ENCODE data around the gene PTGDR2.

The PTGDR2 gene

GRCh38 chr11:60890696-60891095 is 34.9 kb upstream of the PTGDR2 start:
- no peak overlapping the region for H3K9ac ChIP-seq (ENCODE audit: low read depth in 1 of 2, low read length in 2 of 2)
- H3K27me3 ChIP-seq (ENCODE audit: control insufficient read depth in 1 of 2, insufficient read depth in 2 of 2, low read length in 2 of 2): no peaks in the 10 kb centered on the region
- no peak overlapping the region for H3K27ac ChIP-seq (ENCODE audit: low read depth, low read length)
- peaks cover 0 to 47% of the 10 kb centered on the region in 2 donors for H3K36me3 ChIP-seq (ENCODE audit: control insufficient read depth in 1 of 2, insufficient read depth in 2 of 2, low read length in 2 of 2)
- no peak overlapping the region for H3K4me3 ChIP-seq (ENCODE audit: low read depth in 1 of 2, low read length in 2 of 2)
- no peaks in the 10 kb centered on the region for H3K9me3 ChIP-seq (ENCODE audit: control insufficient read depth in 1 of 2, low read length in 2 of 2)
- H3K4me1 ChIP-seq (ENCODE audit: control insufficient read depth in 1 of 2, insufficient read depth in 2 of 2, low read length in 2 of 2): no peaks in the 10 kb centered on the region

DNA sequence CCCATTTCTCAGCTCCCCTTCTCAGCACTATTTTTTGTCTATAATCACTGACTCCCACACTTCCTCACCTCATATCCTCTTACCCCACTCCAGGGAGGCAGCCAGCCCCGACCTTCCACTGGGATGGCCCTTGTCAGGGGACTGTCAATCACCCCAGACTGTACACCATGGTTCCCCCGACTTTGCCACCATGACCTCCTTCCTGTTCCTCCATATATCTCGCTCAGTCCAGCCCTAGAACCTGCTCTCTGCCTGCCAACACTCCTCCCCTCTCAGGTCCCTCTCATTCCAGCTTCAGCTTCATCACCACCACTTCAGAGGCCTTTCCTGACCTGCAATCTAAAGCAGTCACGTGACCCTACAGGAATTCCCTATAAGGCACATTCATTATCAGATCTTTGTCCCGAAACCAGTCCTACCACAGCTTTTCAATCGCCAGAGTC is 34.1 kb upstream of the PTGDR2 start:
- no peak overlapping the region for H3K9ac ChIP-seq (ENCODE audit: low read depth in 1 of 2, low read length in 2 of 2)
- peaks cover 0 to 39% of the 10 kb centered on the region in 2 donors for H3K36me3 ChIP-seq (ENCODE audit: control insufficient read depth in 1 of 2, insufficient read depth in 2 of 2, low read length in 2 of 2)
- H3K27me3 ChIP-seq (ENCODE audit: control insufficient read depth in 1 of 2, insufficient read depth in 2 of 2, low read length in 2 of 2): no peaks in the 10 kb centered on the region
- no peaks in the 10 kb centered on the region for H3K4me1 ChIP-seq (ENCODE audit: control insufficient read depth in 1 of 2, insufficient read depth in 2 of 2, low read length in 2 of 2)
- no peak overlapping the region for H3K27ac ChIP-seq (ENCODE audit: low read depth, low read length)
- H3K9me3 ChIP-seq (ENCODE audit: control insufficient read depth in 1 of 2, low read length in 2 of 2): no peaks in the 10 kb centered on the region
- H3K4me3 ChIP-seq (ENCODE audit: low read depth in 1 of 2, low read length in 2 of 2): no peak overlapping the region

DNA sequence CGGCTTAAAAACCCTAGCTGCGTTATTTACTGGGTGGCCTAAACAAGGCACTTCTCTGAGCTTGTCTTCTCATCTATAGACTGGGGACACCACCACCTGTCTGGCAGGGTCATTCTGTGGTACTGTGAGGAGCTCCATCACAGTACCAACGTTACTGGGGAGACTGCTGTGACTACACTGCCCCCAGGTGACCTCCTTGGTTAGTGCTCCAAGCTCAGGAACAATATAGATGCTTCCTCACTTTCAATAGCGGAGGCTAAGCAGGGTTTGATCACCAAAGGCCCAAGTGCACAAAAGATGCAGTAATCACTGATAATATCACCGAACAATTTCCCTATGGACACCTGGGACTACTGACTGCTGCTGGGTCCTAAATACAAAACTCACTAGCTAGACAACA is 31.8 kb upstream of the PTGDR2 start:
- H3K36me3 ChIP-seq (ENCODE audit: control insufficient read depth in 1 of 2, insufficient read depth in 2 of 2, low read length in 2 of 2): peaks cover 0 to 19% of the 10 kb centered on the region in 2 donors
- no peak overlapping the region for H3K4me3 ChIP-seq (ENCODE audit: low read depth in 1 of 2, low read length in 2 of 2)
- no peaks in the 10 kb centered on the region for H3K27me3 ChIP-seq (ENCODE audit: control insufficient read depth in 1 of 2, insufficient read depth in 2 of 2, low read length in 2 of 2)
- no peak overlapping the region for H3K9ac ChIP-seq (ENCODE audit: low read depth in 1 of 2, low read length in 2 of 2)
- no peak overlapping the region for H3K27ac ChIP-seq (ENCODE audit: low read depth, low read length)
- no peaks in the 10 kb centered on the region for H3K9me3 ChIP-seq (ENCODE audit: control insufficient read depth in 1 of 2, low read length in 2 of 2)
- no peaks in the 10 kb centered on the region for H3K4me1 ChIP-seq (ENCODE audit: control insufficient read depth in 1 of 2, insufficient read depth in 2 of 2, low read length in 2 of 2)

- Histone ChIP-seq H3K9me3 (ENCODE audit: control insufficient read depth in 1 of 2, low read length in 2 of 2) (no peaks in the 10 kb centered on the region), H3K4me1 (ENCODE audit: control insufficient read depth in 1 of 2, insufficient read depth in 2 of 2, low read length in 2 of 2) (peaks cover 0 to 8% of the 10 kb centered on the region in 2 donors), H3K27me3 (ENCODE audit: control insufficient read depth in 1 of 2, insufficient read depth in 2 of 2, low read length in 2 of 2) (no peaks in the 10 kb centered on the region), H3K4me3 (ENCODE audit: low read depth in 1 of 2, low read length in 2 of 2) (no peak overlapping the region), H3K9ac (ENCODE audit: low read depth in 1 of 2, low read length in 2 of 2) (no peak overlapping the region), H3K36me3 (ENCODE audit: control insufficient read depth in 1 of 2, insufficient read depth in 2 of 2, low read length in 2 of 2) (no peaks in the 10 kb centered on the region), H3K27ac (ENCODE audit: low read depth, low read length) (no peak overlapping the region)
Measured at GRCh38 chr11:60880643-60881282, 25.0 kb upstream of the PTGDR2 start.

DNA sequence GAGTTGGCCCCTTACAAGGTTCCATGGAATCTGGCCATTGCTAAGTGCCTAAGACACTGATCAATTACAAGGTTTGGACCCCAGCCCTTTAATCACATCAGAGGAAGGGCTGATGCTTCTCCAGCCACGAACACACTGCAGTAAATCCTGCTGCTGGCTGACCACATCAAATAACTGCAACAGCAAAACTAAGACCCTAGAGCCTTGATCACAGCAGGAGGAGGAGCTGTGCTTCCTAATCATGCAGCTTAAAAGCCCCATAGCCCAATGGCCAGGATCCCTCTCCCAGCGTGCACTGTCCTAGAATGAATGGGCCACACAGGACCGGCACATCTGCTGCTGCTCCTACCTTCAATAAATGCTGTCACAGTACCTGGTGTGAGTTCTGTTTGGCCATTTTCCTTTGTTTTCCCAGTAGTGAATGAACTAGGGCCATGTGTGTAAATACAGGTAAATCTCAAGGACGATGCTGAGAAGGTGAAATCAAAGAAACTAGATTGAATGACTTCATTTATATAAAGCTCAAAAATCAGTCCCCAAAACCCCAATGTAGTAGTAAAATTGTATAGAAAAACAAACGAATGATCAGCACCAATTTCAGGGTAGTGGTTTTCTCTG is 24.3 kb upstream of the PTGDR2 start:
- Histone ChIP-seq H3K27ac (ENCODE audit: low read depth, low read length) (no peak overlapping the region), H3K9me3 (ENCODE audit: control insufficient read depth in 1 of 2, low read length in 2 of 2) (no peaks in the 10 kb centered on the region), H3K9ac (ENCODE audit: low read depth in 1 of 2, low read length in 2 of 2) (no peak overlapping the region), H3K27me3 (ENCODE audit: control insufficient read depth in 1 of 2, insufficient read depth in 2 of 2, low read length in 2 of 2) (no peaks in the 10 kb centered on the region), H3K4me3 (ENCODE audit: low read depth in 1 of 2, low read length in 2 of 2) (no peak overlapping the region), H3K4me1 (ENCODE audit: control insufficient read depth in 1 of 2, insufficient read depth in 2 of 2, low read length in 2 of 2) (peaks cover 0 to 8% of the 10 kb centered on the region in 2 donors), H3K36me3 (ENCODE audit: control insufficient read depth in 1 of 2, insufficient read depth in 2 of 2, low read length in 2 of 2) (no peaks in the 10 kb centered on the region)

GRCh38 chr11:60879104-60879503 is 23.4 kb upstream of the PTGDR2 start:
- no peak overlapping the region for H3K9ac ChIP-seq (ENCODE audit: low read depth in 1 of 2, low read length in 2 of 2)
- H3K4me1 ChIP-seq (ENCODE audit: control insufficient read depth in 1 of 2, insufficient read depth in 2 of 2, low read length in 2 of 2): peaks cover 0 to 8% of the 10 kb centered on the region in 2 donors
- H3K9me3 ChIP-seq (ENCODE audit: control insufficient read depth in 1 of 2, low read length in 2 of 2): no peaks in the 10 kb centered on the region
- H3K4me3 ChIP-seq (ENCODE audit: low read depth in 1 of 2, low read length in 2 of 2): no peak overlapping the region
- peaks cover 0 to 2% of the 10 kb centered on the region in 2 donors for H3K36me3 ChIP-seq (ENCODE audit: control insufficient read depth in 1 of 2, insufficient read depth in 2 of 2, low read length in 2 of 2)
- H3K27ac ChIP-seq (ENCODE audit: low read depth, low read length): no peak overlapping the region
- H3K27me3 ChIP-seq (ENCODE audit: control insufficient read depth in 1 of 2, insufficient read depth in 2 of 2, low read length in 2 of 2): no peaks in the 10 kb centered on the region

DNA sequence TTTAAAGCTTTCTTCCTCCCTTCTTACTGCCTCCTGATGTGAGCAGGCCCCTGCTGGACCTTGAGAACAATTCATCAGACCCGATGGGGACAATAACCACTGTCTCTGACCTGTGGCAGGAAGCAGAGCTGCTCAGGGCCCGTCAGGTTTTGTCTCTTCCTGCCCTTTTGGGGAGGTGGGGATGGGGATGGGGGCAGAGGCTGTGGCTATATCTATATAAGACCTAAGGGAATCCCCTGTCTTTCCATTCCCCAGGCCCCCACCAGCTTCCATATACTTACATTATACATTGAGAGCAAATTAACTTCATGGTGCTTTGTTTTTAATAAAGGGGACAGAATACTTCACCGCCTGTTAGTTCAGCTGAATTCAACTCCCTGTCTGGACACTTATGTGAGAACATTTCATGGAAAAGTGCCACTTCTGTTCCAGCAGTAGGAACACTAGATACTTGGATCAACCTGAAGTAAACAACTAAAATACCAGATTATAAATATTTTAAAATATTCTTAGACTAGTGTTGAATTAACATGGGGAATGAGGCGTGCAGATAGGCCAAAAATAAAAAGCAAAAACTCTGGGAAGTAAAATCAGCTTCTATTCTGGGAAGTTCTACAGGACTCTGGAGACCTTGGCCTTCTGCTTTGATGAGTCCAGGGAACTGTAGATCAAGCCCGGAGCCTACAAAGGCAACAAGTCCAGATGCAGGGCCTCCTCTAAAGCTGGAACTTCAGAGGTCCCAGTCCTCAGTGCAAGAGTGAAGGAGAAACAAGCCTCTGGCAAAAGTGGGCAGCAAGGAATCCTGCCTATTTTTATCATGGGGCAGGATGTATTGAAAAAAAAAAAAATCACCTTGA is 22.7 kb upstream of the PTGDR2 start:
- H3K27ac ChIP-seq (ENCODE audit: low read depth, low read length): no peak overlapping the region
- H3K27me3 ChIP-seq (ENCODE audit: control insufficient read depth in 1 of 2, insufficient read depth in 2 of 2, low read length in 2 of 2): no peaks in the 10 kb centered on the region
- H3K9ac ChIP-seq (ENCODE audit: low read depth in 1 of 2, low read length in 2 of 2): no peak overlapping the region
- H3K9me3 ChIP-seq (ENCODE audit: control insufficient read depth in 1 of 2, low read length in 2 of 2): no peaks in the 10 kb centered on the region
- H3K4me3 ChIP-seq (ENCODE audit: low read depth in 1 of 2, low read length in 2 of 2): no peak overlapping the region
- H3K36me3 ChIP-seq (ENCODE audit: control insufficient read depth in 1 of 2, insufficient read depth in 2 of 2, low read length in 2 of 2): peaks cover 0 to 2% of the 10 kb centered on the region in 2 donors
- peaks cover 0 to 11% of the 10 kb centered on the region in 2 donors for H3K4me1 ChIP-seq (ENCODE audit: control insufficient read depth in 1 of 2, insufficient read depth in 2 of 2, low read length in 2 of 2)

DNA sequence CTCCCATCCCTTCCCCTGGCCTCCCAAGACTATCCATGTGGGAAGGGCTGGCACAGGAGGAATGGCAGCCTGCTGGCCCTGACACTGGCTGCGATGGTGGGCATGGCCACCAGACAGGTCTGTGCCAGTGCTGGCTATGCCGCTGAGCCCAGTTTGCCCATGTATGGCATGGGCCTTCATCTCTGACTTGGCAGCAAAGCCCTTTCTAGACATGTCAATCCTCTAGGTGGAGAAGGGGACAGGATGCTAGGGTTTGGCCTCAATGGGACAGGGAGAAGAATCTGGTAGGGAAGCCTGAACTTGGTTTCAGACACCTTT is 20.4 kb upstream of the PTGDR2 start:
- Histone ChIP-seq H3K4me1 (ENCODE audit: control insufficient read depth in 1 of 2, insufficient read depth in 2 of 2, low read length in 2 of 2) (peaks cover 18 to 25% of the 10 kb centered on the region in 2 donors), H3K27ac (ENCODE audit: low read depth, low read length) (no peak overlapping the region), H3K36me3 (ENCODE audit: control insufficient read depth in 1 of 2, insufficient read depth in 2 of 2, low read length in 2 of 2) (peaks cover 0 to 2% of the 10 kb centered on the region in 2 donors), H3K9ac (ENCODE audit: low read depth in 1 of 2, low read length in 2 of 2) (no peak overlapping the region), H3K9me3 (ENCODE audit: control insufficient read depth in 1 of 2, low read length in 2 of 2) (no peaks in the 10 kb centered on the region), H3K4me3 (ENCODE audit: low read depth in 1 of 2, low read length in 2 of 2) (no peak overlapping the region), H3K27me3 (ENCODE audit: control insufficient read depth in 1 of 2, insufficient read depth in 2 of 2, low read length in 2 of 2) (no peaks in the 10 kb centered on the region)

GRCh38 chr11:60875366-60876167 is 19.8 kb upstream of the PTGDR2 start:
- peaks cover 0 to 2% of the 10 kb centered on the region in 2 donors for H3K36me3 ChIP-seq (ENCODE audit: control insufficient read depth in 1 of 2, insufficient read depth in 2 of 2, low read length in 2 of 2)
- no peaks in the 10 kb centered on the region for H3K9me3 ChIP-seq (ENCODE audit: control insufficient read depth in 1 of 2, low read length in 2 of 2)
- H3K4me3 ChIP-seq (ENCODE audit: low read depth in 1 of 2, low read length in 2 of 2): no peak overlapping the region
- no peak overlapping the region for H3K27ac ChIP-seq (ENCODE audit: low read depth, low read length)
- no peak overlapping the region for H3K9ac ChIP-seq (ENCODE audit: low read depth in 1 of 2, low read length in 2 of 2)
- peaks cover 20 to 28% of the 10 kb centered on the region in 2 donors for H3K4me1 ChIP-seq (ENCODE audit: control insufficient read depth in 1 of 2, insufficient read depth in 2 of 2, low read length in 2 of 2)
- H3K27me3 ChIP-seq (ENCODE audit: control insufficient read depth in 1 of 2, insufficient read depth in 2 of 2, low read length in 2 of 2): no peaks in the 10 kb centered on the region
